ENCODE data around the gene MLNR.
A peak's percentile ranks its signal among the peaks of the same experiment; 100 is the strongest.

The MLNR gene

GRCh38 chr13:49220036-49220855 is at the start of gene MLNR:
TSS of gene MLNR (plus strand) at chr13:49220338. CDS start at chr13:49220338, 0 bp downstream.
- peak; percentile 27 for DNase-seq

GRCh38 chr13:49171359-49171758 is 48.8 kb upstream of the MLNR start:
- DNase-seq: no peak

GRCh38 chr13:49183672-49184325 is 36.3 kb upstream of the MLNR start:
- DNase-seq: no peak

GRCh38 chr13:49184621-49185020 is 35.5 kb upstream of the MLNR start:
- no peak for DNase-seq

GRCh38 chr13:49185264-49185663 is 34.9 kb upstream of the MLNR start:
- DNase-seq: no peak

- DNase-seq: no peak
Observed at GRCh38 chr13:49190901-49191300, 29.2 kb upstream of the MLNR start.

GRCh38 chr13:49206641-49207040 is 13.5 kb upstream of the MLNR start:
- no peak for DNase-seq

GRCh38 chr13:49208619-49209018 is 11.5 kb upstream of the MLNR start:
- DNase-seq: no peak

GRCh38 chr13:49210114-49210513 is 10.0 kb upstream of the MLNR start:
- DNase-seq: no peak

- DNase-seq: no peak
Observed at GRCh38 chr13:49210669-49211068, 9.5 kb upstream of the MLNR start.

GRCh38 chr13:49213539-49213938 is 6.6 kb upstream of the MLNR start:
- DNase-seq: no peak

GRCh38 chr13:49213997-49214916 is 5.9 kb upstream of the MLNR start:
- no peak for DNase-seq

- DNase-seq: peak; percentile 54
Observed at GRCh38 chr13:49214917-49215376, 5.2 kb upstream of the MLNR start.

GRCh38 chr13:49216334-49216733 is 3.8 kb upstream of the MLNR start:
- no peak for DNase-seq

- no peak for DNase-seq
Observed at GRCh38 chr13:49217962-49218492, 2.1 kb upstream of the MLNR start.

- DNase-seq: no peak
Observed at GRCh38 chr13:49218493-49219051, 1.6 kb upstream of the MLNR start.

- no peak for DNase-seq
Observed at GRCh38 chr13:49219647-49220035, 497 bp upstream of the MLNR start.

- no peak for DNase-seq
Observed at GRCh38 chr13:49220856-49221589, 885 bp downstream of the MLNR start.

- DNase-seq: no peak
Observed at GRCh38 chr13:49221590-49221965, 1.4 kb downstream of the MLNR start.

GRCh38 chr13:49225223-49226042 is 5.3 kb downstream of the MLNR start:
- no peak for DNase-seq

- DNase-seq: no peak
Observed at GRCh38 chr13:49226613-49227012, 6.5 kb downstream of the MLNR start.
